GM21447 (cell line): ENCODE results near the gene KRT15.

Source experiments
- ATAC-seq: cut with Tn5 transposase; IDR thresholded peaks from one replicate; pipeline ENCODE4 v1.9.1; 2021; ENCODE audit not compliant: unreplicated experiment

Gene KRT15

DNA sequence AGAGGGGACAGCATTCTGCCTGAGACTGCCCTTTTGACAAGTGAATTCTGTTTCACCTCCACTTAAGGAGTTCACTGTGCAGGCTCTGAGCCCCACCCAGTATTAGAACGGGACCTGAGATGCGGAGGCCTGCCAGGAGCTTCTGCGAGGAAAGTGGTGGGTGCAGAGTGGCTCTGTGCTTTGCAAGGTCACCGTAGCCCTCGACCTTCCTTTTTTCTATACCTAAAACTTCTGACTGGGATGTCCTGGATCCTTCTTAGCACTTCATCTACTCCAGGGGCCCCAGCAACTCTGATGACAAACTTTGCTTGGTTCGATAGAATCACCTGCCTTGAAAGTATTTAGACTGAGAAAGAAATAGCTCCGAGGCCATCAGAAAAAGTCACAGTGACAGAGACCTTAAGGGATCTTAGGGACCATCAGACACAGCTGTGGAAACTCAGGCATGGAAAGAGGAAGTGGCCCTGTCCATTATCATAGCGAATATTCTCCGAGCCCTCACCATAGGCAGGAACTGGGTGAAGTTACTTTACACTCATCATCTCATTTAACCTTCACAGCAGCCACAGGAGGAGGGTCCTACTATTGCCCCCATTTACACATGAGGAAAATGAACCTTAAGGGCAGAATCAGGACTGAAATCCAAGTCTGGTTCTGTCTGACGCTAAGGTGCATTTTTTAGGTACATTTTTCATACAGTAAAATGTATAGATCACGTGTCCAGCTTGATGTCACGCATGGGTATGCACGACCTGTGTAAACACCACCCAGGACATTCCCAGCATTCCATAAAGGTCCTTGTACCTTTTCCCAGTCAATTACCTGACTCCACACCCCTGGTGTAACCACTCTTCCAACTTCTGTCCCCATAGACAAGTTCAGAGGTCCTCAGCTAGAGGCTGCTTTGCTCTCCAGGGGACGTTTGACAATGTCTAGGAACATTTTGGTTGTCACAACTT lies 12.6 kb downstream of the KRT15 start:
- no peak for ATAC-seq

DNA sequence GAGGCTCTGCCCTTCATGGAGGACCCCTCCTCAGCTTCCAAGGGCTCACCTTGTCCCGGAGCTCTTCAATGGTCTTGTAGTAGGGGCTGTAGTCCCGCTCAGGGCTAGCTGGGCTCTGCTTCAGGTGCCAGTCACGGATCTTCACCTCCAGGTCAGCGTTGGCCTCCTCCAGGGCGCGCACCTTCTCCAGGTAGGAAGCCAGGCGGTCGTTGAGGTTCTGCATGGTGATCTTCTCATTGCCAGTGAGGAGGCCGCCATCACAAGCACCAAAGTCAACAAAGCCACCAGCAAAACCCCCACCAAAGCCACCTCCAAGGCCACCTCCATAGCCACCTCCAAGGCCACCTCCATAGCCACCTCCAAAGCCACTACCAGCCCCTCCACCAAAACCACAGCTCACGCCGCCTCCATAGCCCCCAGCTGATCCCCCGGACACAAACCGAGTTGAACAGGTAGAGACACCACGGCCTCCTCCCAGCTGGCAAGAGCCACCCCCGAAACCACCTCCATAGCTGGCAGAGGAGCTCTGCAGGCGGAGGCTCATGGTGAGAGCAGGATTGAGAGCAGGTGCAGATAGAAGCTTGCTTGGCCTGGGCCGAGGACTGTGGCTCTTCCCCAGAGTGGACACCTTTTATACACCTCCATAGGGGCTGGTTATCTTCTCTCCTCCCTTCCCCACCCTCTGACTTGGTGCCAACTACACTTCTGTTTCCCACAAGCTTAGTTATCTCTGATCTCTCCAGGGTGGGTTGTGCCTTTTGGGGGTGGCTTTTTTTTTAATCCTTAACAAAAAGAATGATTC lies 13.5 kb downstream of the KRT15 start, which contains the start of gene KRT13:
Gene KRT13, minus strand, starts transcription at position 606 of the 802 bp plus-strand sequence. Its CDS starts 62 bp downstream, at position 544.
- ATAC-seq, result no peak

DNA sequence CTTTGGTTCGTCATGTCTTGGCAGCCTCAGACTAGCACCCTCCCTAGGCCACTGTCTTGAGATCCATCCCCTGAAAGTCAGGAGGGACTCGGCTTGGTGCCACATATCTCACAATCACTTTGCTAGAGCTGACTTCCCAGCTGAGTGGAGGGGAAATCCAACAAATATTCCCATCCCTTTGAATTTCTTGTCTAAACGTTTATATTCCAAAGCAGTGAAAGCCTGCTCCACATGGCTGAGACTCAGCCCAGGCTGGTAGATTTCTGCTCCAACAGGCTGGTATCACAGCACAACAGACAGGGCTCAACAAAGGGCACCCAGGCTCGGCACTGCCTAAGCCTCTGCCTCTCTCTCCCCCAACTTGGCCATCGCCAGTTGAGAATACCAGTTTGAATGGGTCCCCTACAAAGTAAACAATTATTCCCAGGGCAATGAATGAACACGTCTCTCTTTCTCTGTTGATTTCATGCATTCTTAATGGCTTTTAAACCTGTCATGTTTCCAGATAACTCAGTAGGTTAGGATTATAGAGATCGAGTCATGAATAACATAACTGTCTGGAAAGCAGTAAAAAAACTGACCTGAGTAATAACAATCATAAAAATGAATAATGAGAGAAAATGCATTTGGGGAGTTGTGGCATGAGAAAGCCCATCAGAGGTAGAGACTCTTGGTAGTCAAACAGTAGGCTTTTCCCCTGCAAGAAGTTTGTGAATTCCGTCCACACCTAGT lies 14.3 kb downstream of the KRT15 start:
- ATAC-seq, result no peak

DNA sequence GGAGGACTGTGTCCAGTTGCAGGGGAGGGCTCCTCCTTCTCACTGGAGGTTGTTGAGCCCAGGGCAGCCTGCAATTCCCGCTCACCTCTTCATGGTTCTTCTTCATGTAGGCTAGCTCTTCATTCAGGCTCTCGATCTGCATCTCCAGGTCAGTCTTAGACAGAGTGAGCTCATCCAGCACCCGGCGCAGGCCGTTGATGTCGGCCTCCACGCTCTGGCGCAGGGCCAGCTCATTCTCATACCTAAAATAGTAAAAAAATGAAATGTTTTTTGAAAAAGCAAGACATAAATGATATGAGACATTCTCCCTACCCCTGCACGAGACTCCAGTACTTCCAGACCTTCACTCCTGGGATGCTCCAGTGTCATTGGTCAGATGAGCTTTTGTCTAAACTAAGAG lies 15.5 kb downstream of the KRT15 start:
- ATAC-seq, result no peak

DNA sequence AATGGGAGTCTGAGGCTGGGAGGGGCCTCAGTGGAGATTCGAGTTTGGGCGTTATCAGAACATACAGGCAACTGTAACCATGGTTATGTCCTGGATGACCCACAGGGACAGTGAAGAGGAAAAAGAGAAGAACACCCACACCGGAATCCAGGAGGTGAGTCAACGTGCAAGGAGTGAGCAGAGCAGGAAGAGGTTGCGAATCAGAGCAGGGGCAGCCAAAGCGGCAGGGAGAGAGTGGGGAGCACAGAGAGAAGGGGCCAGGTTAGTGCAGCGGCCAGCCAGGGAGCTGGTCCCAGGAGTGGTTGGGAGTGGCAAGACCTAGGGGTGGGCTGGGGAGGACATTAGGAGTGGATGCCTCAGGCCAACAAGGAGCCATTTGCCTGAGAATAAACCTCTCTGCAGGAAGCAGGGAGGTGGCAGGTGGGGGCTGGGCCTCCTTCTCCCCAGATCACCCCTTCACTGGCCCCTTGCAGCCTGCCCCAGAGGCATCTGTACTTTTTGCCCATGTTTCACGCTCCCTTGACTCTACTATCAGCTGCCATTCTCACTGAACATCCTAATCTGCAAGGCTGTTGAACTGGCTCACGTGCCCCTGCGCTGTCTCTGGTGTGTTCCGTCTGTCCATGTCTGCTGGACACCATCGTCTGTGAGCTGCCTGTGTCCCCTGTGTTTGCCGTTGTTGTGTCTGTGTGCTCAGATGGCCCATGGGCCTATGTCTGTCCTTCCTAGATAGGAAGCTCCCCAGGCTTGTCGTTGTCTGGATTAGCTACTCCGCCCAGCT lies 18.4 kb downstream of the KRT15 start:
- no peak for ATAC-seq

DNA sequence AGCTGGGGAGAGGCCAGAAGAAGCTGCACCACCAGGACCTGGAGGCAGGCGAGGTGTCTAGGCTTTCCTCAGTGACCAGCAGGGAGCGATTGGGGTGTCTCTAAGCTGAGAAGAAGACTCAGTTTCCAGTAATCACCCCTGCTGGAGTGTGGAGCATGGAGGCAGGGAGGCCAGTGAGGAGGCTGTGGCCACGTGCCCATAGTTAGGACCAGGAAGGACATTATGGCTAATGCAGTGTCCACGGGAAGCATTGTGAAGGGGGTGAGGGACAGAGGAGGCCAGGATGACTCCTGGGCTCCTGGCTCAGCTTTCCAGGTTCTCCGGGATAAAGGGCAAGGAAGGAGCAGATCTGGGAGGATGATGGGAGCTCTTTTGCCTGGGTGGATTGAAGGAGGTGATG lies 19.0 kb downstream of the KRT15 start:
- ATAC-seq, result no peak

DNA sequence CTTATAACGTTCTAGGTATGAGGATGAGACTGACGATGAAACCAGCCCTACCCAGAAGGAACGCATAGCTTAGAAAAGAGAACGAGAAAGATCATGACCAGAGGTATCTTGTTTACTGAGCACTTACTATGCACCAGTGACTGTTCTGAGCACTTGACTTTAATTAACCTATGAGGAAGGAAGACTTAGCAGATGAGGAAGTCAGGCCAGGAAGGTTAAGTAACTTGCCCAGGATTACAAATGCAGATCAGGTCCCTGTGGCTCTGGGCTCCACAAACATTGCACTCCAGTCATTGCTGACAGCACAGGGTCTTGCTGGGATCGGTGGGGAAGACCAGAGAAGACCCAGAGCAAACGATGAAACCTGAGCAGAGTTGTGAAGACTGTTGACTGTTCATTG lies 20.4 kb downstream of the KRT15 start:
- no peak for ATAC-seq

DNA sequence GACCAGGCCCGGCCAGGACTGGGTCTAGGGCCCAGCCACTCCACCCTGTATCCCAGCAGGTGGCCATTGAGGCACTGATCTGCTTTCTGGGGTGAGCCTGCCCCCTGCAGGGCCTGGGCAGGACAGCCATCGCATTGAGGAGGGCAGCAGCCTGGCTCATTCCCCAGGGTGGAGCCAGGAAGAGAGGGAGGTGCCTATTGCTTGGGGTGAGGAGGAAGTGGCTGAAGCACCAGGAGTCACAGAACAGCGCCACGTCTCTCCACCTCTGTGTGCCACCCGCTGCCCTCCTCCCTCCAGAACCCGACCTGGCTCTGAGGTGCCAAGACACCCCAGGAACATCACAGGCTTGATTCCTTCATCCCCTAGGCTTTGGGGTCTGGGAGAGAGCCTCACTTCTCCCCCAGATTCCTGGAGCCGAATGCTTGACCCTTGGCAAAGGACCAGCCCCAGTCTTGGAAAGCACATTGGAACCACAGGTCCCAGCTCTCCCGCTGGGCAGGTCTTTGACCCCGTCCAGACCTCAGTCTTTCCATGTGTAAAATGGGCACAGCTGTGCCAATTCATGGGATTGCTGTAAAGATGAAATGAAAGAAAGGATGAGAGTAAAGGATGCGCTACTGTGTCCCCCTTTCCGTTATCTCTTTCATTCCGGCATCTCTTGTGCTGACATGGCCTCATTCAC lies 21.7 kb downstream of the KRT15 start:
- no peak for ATAC-seq

DNA sequence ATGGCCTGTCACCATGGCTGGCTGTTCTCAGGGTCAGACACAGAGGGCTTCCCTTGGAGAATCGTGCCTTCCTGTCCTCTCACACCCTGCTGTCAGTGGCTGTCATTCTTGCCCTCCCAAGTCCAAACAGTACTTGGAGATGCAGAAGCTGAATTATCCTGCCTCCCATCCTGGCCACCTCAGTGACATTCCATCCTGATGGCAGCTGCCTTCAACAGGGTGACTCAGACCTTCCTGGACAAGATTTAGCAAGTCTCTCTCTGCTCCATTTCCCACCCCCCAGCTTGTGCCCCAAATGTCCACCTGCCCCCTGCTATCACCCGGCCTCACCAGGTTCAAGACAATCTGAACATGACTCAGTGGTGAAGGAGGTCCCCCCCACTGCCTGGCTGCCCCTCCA lies 24.2 kb downstream of the KRT15 start:
- ATAC-seq, result no peak

DNA sequence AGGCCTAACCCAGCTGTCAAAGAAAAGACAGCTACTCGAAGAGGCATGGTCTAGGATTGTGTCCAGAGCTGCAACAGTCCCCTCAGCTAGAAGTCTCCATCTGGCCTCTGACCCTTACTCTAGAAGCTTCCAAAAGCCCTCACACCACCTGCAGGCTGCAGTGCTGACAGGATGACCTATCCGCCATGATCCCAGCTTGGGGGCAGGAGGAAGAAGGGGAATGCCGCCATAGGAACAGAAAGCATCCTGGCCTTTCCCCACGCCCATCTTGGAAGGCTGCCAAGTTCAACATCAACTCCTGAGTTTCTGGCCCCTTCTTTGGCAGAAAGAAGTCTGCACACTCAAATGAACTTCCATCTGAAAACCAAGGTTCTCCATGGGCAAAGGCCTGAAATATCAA lies 25.9 kb downstream of the KRT15 start:
- ATAC-seq, result no peak

DNA sequence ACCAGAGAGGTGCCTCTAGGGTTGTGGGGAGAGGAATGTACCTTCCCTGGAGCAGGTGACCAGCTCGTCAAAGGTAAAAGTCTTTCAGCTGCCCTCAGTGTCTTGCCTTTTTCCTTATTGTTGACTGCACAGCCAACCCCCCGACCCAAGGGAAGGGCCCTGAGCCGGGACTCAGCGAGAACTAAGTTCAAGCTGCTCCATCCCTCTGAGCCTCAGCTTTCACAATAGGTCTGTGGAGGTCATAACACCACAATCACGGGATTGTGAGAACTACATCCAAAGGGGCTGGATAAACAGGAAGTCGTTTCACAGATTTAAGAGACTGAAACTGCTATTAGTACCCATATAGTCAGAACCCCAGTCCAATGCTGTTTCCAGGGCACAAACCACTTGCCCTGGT lies 26.3 kb downstream of the KRT15 start:
- ATAC-seq, result no peak

DNA sequence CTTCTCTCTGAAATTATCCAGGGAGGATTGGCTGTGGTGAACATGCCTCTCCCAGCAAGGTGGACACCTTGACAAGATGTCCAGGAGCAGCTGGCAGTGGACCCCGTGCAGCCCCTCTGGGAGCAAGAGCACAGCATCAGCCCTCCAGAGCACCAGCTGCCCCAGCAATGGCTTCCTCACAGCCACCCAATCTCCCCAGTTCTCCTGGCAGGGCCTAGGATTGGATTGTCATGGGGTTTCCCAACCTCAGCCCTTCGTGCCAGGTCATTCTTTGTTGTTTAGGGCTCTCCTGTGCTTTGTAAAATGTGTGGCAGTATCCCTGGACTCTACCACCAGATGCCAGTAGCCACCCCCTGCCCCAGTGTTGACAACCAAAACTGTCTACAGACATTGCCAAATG lies 27.2 kb downstream of the KRT15 start:
- ATAC-seq, result no peak

DNA sequence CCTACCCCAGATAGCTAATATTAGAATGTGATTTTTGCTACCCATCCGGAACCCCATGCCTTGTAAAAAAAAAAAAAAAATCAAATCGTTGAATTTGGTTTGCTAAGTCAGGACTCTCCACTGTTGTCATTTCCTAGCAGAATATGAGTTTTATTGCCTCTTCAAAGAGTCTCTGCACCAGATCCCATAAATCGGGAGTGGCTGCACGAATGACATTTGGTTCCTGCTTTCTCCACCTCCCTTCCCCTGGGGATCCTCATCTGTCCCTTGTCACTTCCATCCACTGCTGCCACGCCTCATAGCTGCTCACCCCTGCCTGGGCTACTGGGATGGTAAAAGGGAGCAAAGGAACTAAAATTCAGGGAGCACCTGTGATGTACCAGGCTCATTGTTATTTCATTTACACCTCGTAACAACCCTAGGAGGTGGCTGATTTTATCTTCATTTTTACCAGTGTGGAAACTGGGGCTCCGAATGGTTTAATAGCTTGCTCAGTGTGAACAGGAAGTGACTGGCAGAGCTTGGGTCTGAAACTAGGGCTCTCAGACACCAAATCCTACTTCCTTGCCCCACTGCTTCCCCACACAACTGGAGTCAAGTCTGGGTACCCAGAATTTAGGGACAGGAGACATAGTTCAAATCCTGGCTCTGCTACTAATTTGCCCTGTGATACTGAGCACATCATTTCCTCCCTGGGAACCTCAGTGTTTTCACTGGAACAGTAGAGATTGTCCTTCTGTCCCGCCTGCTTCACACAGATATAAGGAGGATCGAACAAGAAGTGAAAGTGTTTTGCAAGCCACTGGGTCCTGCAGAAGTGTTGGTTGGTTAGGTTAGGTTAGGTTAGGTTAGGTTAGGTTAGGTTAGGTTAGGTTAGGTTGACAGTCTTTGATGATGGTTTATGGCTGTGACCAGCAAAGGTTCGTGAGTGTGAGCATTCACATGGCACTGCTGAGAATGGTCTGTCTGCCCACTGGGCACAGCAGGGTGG lies 28.4 kb downstream of the KRT15 start:
- ATAC-seq, result no peak

DNA sequence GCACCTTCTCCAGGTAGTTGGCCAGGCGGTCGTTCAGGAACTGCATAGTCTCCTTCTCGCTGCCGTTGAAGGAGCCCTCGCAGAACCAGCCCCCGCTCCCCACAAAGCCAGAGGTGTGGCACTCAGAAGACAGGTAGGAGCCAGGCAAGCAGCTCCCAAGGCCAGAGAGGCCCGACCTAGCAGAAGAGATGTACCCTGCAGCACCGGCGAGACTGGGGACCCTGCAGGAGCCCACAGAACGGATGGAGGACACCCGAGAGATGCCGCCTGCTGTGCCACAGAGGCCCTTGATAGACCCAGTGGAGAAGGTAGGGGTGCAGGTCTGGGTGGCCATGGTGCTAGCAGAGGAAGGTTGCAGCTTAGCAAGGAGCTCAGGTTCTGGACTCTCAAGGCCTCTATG lies 29.2 kb downstream of the KRT15 start, which contains the start of gene KRT36:
Gene KRT36, minus strand, starts transcription at position 380 of the 400 bp plus-strand sequence. Its CDS starts 46 bp downstream, at position 334.
- ATAC-seq, result no peak

DNA sequence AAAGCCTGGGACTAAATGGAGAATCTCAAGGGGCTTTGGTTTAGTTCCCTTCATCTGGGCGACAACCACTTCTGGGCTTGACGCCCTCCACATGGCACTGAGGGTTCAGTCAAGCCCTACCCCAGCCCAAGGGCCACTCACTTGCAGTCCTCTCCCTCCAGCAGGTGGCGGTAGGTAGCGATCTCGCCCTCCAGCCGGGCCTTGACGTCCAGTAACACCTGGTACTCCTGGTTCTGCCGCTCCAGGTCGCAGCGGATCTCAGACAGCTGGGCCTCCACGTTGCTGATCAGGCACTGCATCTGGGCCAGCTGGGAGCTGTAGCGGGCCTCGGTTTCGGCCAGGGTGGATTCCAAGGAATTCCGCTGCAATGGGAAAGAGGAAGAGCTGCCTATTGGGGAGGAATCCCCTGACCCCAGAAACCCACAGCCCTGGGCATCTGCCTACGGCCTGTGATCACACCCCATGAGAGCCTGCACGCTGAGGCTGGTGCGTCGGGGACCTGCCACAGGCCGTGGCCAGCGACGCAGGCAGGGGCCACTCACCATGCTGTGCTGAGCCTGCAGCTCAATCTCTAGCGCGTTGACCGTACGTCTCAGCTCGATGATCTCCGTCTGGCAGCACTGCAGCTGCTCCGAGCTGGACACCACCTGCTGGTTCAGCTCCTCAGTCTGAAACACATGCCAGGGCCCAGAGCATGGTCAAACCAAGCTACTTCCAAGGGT lies 31.7 kb downstream of the KRT15 start:
- no peak for ATAC-seq

DNA sequence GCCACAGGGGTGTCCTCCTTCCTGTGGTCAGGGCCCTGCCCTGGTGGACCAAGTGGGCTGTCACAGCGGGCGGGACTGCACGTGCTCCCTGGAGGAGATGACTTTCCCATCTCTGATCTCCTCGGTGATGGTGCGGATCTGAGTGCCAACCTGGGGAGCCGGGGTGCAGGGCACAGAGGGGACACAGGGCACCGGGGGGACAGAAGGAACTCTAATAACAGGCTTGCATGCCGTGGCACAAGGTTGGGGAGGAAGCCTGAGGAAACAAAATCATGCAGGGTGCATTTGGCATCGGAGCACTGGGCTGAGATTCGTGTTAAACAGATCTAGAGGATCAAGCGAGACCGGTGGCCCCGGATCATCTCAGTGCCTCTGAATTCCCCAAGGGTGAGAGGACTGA lies 32.4 kb downstream of the KRT15 start:
- no peak for ATAC-seq

DNA sequence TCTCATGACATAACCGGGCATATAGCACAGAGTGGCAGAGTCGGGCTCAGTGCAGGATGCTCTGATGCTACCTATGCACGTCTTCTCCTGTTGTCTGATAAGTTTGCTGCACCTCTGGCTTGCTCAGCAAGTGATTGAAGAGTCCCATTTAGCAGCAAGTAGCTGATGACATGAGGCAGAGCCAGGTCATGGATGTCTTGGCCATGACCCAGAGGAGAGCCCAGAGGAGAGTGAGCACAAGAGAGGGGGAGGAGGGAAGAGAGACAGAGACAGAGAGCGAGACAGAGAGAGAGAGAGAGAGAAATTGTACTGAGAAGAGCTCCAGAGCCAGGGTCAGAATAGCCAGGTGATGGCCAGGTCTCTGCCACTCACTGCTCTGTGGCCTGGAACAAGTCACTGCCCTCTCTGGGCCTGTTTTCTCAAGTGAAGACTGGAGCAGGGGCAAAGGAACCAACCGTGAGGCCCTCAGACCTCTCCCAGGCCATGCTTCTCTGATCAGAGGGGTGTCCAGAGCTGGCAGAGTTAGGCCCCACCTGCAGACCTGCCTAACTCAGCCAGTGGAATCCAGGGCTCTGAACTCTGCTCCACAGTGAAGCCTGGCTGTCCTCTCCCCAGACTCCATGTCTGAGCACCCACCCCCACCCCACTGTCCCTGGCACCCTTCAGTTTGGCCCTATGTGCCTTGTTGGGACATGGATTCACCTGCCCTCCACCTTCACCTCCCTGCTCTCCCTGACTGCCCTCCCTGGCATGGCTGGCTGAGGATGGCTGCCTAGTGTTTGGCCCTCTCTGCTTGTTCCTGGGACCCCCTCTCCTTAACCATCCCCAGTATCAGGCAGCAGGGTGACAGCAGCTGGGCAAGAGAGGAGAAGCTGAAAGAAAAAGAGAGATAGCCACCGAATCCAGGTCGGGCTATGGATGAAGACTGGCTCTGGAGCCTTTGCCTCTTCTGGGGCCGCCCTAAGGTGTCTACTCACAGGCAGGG lies 33.5 kb downstream of the KRT15 start:
- no peak for ATAC-seq
